Measurements from ENCODE around the gene ATP9A. TPM values are rescaled to one million over a fixed set of nuclear protein-coding genes. Genes with fewer than 3 reads are reported as not detected.
"Not testable (repeated sequence)": the region's sequence is repeated elsewhere in the genome, so short reads cannot be mapped to it uniquely, and the experiment has no call there.

Gene ATP9A
- total RNA-seq, 4 donors from 2014 or later: 15.1 to 50.8 (median 30.0) TPM

GRCh38 chr20:51791626-51792025 is 23.4 kb upstream of the ATP9A start:
- intact Hi-C loops (cut with DNase I; ENCODE audit: low total_unique reads): no loop called here
- no peak overlapping the region for H3K27ac ChIP-seq

GRCh38 chr20:51790256-51790655 is 22.1 kb upstream of the ATP9A start:
- no peak for DNase-seq
- no peaks in the 10 kb centered on the region for H3K27me3 ChIP-seq
- no peak overlapping the region for H3K4me3 ChIP-seq
- intact Hi-C loops (cut with DNase I; ENCODE audit: low total_unique reads): no loop called here
- H3K9me3 ChIP-seq: no peaks in the 10 kb centered on the region
- TF ChIP-seq CTCF (IDR thresholded peaks at IDR 0.05) (no peak), POLR2A (IDR thresholded peaks at IDR 0.05) (no peak)
- H3K27ac ChIP-seq: no peak overlapping the region
- no peaks in the 10 kb centered on the region for H3K4me1 ChIP-seq
- H3K36me3 ChIP-seq: no peaks in the 10 kb centered on the region

More at GRCh38 chr20:51791626-51792025, 23.4 kb upstream of the ATP9A start:
- no peak for DNase-seq
- Histone ChIP-seq H3K27me3 (no peaks in the 10 kb centered on the region), H3K4me1 (no peaks in the 10 kb centered on the region), H3K9me3 (no peaks in the 10 kb centered on the region), H3K36me3 (no peaks in the 10 kb centered on the region), H3K4me3 (no peak overlapping the region)
- no peak for TF ChIP-seq CTCF (IDR thresholded peaks at IDR 0.05)
- no peak for TF ChIP-seq POLR2A (IDR thresholded peaks at IDR 0.05)

- DNase-seq: no peak
- Histone ChIP-seq H3K27ac (no peak overlapping the region), H3K36me3 (no peaks in the 10 kb centered on the region), H3K27me3 (no peaks in the 10 kb centered on the region), H3K9me3 (no peaks in the 10 kb centered on the region), H3K4me1 (no peaks in the 10 kb centered on the region), H3K4me3 (no peak overlapping the region)
- TF ChIP-seq POLR2A (IDR thresholded peaks at IDR 0.05) (no peak), CTCF (IDR thresholded peaks at IDR 0.05) (no peak)
- intact Hi-C loops (cut with DNase I; ENCODE audit: low total_unique reads): no loop called here
These were observed 21.2 kb upstream of the ATP9A start for GRCh38 chr20:51789434-51789833.

- H3K27me3 ChIP-seq: no peaks in the 10 kb centered on the region
- intact Hi-C loops (cut with DNase I; ENCODE audit: low total_unique reads): no loop called here
- H3K4me3 ChIP-seq: no peak overlapping the region
- DNase-seq: no peak
- TF ChIP-seq CTCF (IDR thresholded peaks at IDR 0.05) (no peak), POLR2A (IDR thresholded peaks at IDR 0.05) (no peak)
- H3K9me3 ChIP-seq: no peaks in the 10 kb centered on the region
- H3K36me3 ChIP-seq: no peaks in the 10 kb centered on the region
- H3K4me1 ChIP-seq: no peaks in the 10 kb centered on the region
- no peak overlapping the region for H3K27ac ChIP-seq
These were observed 20.6 kb upstream of the ATP9A start for GRCh38 chr20:51788822-51789221.

GRCh38 chr20:51784299-51784698 is 16.1 kb upstream of the ATP9A start:
- intact Hi-C loops (cut with DNase I; ENCODE audit: low total_unique reads): no loop called here
- Histone ChIP-seq H3K4me3 (no peak overlapping the region), H3K27ac (no peak overlapping the region), H3K9me3 (no peaks in the 10 kb centered on the region), H3K36me3 (no peaks in the 10 kb centered on the region), H3K27me3 (no peaks in the 10 kb centered on the region), H3K4me1 (no peaks in the 10 kb centered on the region)
- no peak for DNase-seq
- no peak for TF ChIP-seq POLR2A (IDR thresholded peaks at IDR 0.05)
- TF ChIP-seq CTCF (IDR thresholded peaks at IDR 0.05): no peak

GRCh38 chr20:51778229-51778759 is 10.1 kb upstream of the ATP9A start:
- intact Hi-C loops (cut with DNase I; ENCODE audit: low total_unique reads); H3K36me3 ChIP-seq; H3K27ac ChIP-seq; DNase-seq; H3K27me3 ChIP-seq; H3K4me1 ChIP-seq; H3K9me3 ChIP-seq; H3K4me3 ChIP-seq: not testable (repeated sequence)
